ENCODE results near the gene SCUBE1.

GRCh38 chr22:43351966-43352345 is 8.8 kb upstream of the SCUBE1 start:
- TF ChIP-seq CTCF (IDR thresholded peaks at IDR 0.05) (no peak), POLR2A (IDR thresholded peaks at IDR 0.05) (no peak)
